Esophagus mucosa (tissue), 1 donor: ENCODE results near the gene CCDC39. TPM values are rescaled to one million over a fixed set of nuclear protein-coding genes. Genes with fewer than 3 reads are reported as not detected.
A peak's percentile ranks its signal among the peaks of the same experiment; 100 is the strongest.

Source experiments
- ATAC-seq: fragments of 200-7000 bp; cut with Tn5 transposase; one replicate; pipeline ENCODE4 v1.9.1; 2020
- total RNA-seq: library from RNA; stranded (reverse); gene quantifications from one replicate; pipeline ENCODE4 v1.2.4, GENCODE V29; 2023
- donor health status: DM: yes; HTN: yes; CAD: no.

CCDC39 gene
- not detected for total RNA-seq

GRCh38 chr3:180679178-180680096 is at the start of gene CCDC39:
TSS of gene CCDC39 (minus strand) at chr3:180679489. CDS start at chr3:180679380, 109 bp downstream.
- ATAC-seq = peak; percentile 72

- ATAC-seq = no peak
Observed at GRCh38 chr3:180720012-180720411, 40.7 kb upstream of the CCDC39 start.

GRCh38 chr3:180707896-180708295 is 28.6 kb upstream of the CCDC39 start:
- ATAC-seq = no peak

GRCh38 chr3:180705619-180706018 is 26.3 kb upstream of the CCDC39 start:
- no peak for ATAC-seq

- ATAC-seq = no peak
Observed at GRCh38 chr3:180704532-180704931, 25.2 kb upstream of the CCDC39 start.

GRCh38 chr3:180700941-180701340 is 21.7 kb upstream of the CCDC39 start:
- ATAC-seq = no peak

- no peak for ATAC-seq
Observed at GRCh38 chr3:180698760-180699270, 19.5 kb upstream of the CCDC39 start.

GRCh38 chr3:180694321-180694720 is 15.0 kb upstream of the CCDC39 start:
- no peak for ATAC-seq

GRCh38 chr3:180693656-180694055 is 14.4 kb upstream of the CCDC39 start:
- no peak for ATAC-seq

- ATAC-seq = no peak
Observed at GRCh38 chr3:180690061-180690460, 10.8 kb upstream of the CCDC39 start.

- no peak for ATAC-seq
Observed at GRCh38 chr3:180684807-180685206, 5.5 kb upstream of the CCDC39 start.

- ATAC-seq = no peak
Observed at GRCh38 chr3:180683816-180684215, 4.5 kb upstream of the CCDC39 start.

GRCh38 chr3:180680097-180680430 is 775 bp upstream of the CCDC39 start:
- no peak for ATAC-seq

- ATAC-seq = no peak
Observed at GRCh38 chr3:180678231-180678630, 1.1 kb downstream of the CCDC39 start.

GRCh38 chr3:180661444-180661843 is 17.8 kb downstream of the CCDC39 start:
- ATAC-seq = no peak

- ATAC-seq = no peak
Observed at GRCh38 chr3:180657094-180657493, 22.2 kb downstream of the CCDC39 start.

GRCh38 chr3:180656406-180656805 is 22.9 kb downstream of the CCDC39 start:
- no peak for ATAC-seq

- ATAC-seq = no peak
Observed at GRCh38 chr3:180646187-180646790, 33.0 kb downstream of the CCDC39 start.

- ATAC-seq = no peak
Observed at GRCh38 chr3:180640987-180641386, 38.3 kb downstream of the CCDC39 start.

GRCh38 chr3:180633722-180634121 is 45.6 kb downstream of the CCDC39 start:
- no peak for ATAC-seq

GRCh38 chr3:180631317-180631716 is 48.0 kb downstream of the CCDC39 start:
- no peak for ATAC-seq

GRCh38 chr3:180630371-180630770 is 48.9 kb downstream of the CCDC39 start:
- ATAC-seq = no peak

GRCh38 chr3:180626844-180627243 is 52.4 kb downstream of the CCDC39 start:
- ATAC-seq = no peak

GRCh38 chr3:180624714-180625113 is 54.6 kb downstream of the CCDC39 start:
- ATAC-seq = no peak
